ENCODE data around the gene KAT2B.
A peak's percentile ranks its signal among the peaks of the same experiment; 100 is the strongest.

- TF ChIP-seq CTCF (IDR thresholded peaks at IDR 0.05; ENCODE audit: low read depth, low read length, missing input control) = no peak
- no peak for TF ChIP-seq TAF1 (conservative IDR thresholded peaks at IDR 0.05)
- peak in 1 of 2 donors; percentile 40 for TF ChIP-seq RAD21 (IDR thresholded peaks at IDR 0.05)
- peak; percentile 46 to 74 for TF ChIP-seq RXRA (IDR thresholded peaks at IDR 0.05)
- TF ChIP-seq JUND (IDR thresholded peaks at IDR 0.05) = peak; percentile 17 to 51
- TF ChIP-seq, protein P1, sequence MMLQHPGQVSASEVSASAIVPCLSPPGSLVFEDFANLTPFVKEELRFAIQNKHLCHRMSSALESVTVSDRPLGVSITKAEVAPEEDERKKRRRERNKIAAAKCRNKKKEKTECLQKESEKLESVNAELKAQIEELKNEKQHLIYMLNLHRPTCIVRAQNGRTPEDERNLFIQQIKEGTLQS (IDR thresholded peaks at IDR 0.05) = no peak
These were observed 20.9 kb downstream of the KAT2B start for GRCh38 chr3:20060974-20061685.
